Stimulated activated CD8-positive, alpha-beta memory T cell treated with anti-CD3 and anti-CD28 coated beads, Interleukin-7, amount 100 ng/mL, for 1 hour (primary cell): Measurements from ENCODE around the gene ACOX2.

Experiments
- DNase-seq, 2 donors: peaks; one replicate each; pipeline ENCODE4 v3.0.0-alpha.2; 2020; ENCODE audit warnings: low read depth in 2 of 2

Gene ACOX2

GRCh38 chr3:58566398-58567250, 29.6 kb upstream of the ACOX2 start:
- no peak for DNase-seq

GRCh38 chr3:58565621-58566397, 28.8 kb upstream of the ACOX2 start:
- DNase-seq, result no peak

DNA sequence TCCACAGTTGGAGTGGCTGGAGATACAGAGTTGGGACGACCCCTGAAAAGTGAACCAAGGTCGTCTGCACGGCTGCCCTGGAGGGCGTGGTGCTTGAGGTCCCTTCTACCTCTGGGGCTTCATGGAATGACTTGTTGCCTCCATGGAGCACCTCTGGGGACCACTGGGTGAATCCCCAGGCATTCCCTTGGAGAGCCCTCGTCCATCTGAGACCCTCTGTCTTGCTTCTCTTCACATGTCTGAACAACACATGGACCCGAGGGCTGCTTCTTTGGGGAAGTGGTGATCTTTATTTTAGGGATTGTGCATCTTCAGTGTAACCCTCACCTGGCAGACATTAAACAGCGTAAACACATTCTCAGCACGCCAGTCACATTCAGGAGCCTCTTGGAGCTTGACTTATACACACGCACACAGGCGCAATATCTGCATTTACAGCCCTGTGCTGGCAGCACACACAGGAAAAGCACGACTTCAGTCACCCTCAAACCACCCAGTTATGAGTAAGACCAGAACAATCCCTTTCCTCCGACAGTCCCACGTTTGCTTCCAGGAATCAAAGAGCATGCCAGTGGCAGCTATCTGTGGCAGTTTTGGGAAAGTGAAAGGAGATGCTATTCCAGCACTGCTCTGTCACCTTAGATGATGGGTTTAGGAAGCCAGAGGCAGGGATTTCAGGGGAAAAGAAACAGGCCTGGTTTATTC, 27.6 kb upstream of the ACOX2 start:
- no peak for DNase-seq

GRCh38 chr3:58564054-58564453, 27.1 kb upstream of the ACOX2 start:
- DNase-seq, result no peak

DNA sequence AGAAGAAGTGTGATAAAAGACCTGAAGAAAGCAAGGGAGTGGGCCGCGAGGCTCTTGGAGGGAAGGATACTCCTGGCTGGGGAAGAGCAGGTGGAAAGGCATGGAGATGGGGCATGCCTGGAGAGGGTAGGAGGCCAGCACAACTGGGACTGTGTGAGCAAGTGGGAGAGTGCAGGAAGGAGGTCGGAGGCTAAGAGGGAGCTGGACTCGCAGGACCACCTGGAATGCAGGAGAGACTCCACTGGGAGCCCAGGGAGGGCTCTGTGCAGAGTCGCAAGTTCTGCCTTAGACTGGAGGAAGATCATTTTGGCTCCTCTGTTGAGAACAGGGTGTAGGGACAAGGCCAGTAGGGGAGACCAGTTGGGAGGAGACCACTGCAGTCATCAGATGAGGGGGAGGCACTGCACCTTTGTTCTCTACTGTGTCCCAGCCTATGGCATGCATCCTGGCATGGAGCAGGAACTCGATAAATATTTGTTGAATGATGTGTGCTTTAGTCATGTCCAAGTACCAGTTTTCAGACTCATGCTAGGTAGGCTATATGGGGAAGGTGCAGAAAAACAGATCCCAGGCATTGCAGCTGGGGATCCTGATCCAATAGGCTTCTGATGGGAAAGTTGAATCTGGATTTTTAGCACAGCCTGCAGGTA, 26.5 kb upstream of the ACOX2 start:
- DNase-seq, result no peak

DNA sequence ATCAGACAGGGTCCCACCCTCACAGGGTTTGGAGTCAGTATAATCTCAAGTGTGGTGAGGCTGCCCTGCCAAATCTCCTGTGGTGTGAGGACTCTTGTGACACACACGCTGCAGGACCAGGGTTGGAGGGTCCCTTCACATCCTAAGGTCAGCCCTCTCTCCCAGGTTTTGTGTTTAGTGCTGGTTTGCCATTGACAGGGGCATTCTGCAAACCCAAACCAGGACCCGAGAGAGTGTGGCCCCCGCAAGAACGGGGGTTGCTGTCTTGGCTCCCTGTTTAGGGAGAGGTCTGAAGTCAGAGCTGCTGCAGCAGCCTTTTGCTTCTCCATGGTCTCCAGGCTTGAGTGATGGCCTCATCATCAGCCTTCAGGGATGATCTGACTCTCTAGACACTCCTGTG, 25.5 kb upstream of the ACOX2 start:
- no peak for DNase-seq

DNA sequence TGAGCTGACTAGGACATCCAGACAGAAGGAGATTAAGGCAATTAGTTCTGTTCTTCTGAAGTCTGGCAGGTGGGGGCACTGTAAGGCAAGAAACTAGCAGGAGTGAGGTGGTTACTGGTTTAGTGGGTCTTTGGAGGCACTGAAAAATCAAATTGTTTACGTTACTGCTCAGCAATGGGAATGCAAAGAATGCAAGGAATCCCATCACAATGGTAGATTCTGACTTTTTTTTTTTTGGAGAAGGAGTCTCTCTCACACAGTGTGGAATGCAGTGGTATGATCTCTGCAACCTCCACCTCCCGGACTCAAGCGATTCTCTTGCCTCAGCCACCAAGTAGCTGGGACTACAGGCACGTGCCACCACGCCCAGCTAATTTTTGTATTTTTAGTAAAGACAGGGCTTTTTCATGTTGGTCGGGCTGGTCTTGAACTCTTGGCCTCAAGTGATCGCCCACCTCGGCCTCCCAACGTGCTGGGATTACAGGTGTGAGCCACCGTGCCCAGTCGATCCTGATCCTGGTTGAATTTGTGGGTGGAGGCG, 23.9 kb upstream of the ACOX2 start:
- no peak for DNase-seq

- DNase-seq, result no peak
These were observed 22.6 kb upstream of the ACOX2 start for GRCh38 chr3:58559586-58559985.

DNA sequence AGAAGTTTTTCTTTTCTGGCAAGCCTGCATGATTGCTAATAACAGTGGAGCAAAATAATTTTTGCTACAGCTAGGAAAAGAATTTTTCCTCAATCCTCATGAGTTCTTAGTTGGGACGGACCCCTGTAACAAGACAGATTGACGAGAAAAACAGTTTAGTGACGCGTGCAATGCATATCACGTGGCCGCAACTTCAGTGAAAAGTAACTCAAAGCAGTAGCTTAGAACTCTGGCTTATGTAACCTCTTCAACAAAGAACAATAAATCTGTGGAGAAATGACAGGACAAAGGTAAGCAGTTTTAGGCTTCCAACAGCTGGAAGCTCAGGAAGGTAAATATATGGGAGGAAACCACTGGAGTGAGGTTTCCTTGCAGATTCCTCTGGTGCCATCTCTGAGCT, 20.5 kb upstream of the ACOX2 start:
- no peak for DNase-seq

DNA sequence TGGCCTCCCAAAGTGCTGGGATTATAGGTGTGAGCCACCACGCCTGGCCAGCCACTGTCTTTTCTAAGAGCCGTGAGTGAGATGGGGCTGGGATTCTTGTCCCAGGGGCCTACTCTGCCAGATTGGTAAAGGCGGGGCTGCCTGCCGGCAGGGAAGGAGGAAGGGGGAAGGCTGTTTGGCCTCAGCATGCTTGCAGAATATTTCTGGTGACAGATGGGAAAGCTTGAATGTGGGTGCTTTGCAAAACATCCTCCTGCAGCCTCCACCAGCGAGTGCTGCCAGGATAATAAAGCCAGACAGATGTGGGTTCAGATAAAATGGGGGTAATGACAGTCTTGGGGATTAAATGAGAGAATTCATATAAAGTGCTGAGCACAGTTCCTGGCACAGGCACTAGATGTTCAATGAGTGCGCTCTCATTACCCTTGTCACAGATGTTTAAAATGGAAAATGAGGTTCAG, 19.8 kb upstream of the ACOX2 start:
- no peak for DNase-seq

GRCh38 chr3:58556001-58556400, 19.0 kb upstream of the ACOX2 start:
- no peak for DNase-seq

GRCh38 chr3:58555203-58555602, 18.2 kb upstream of the ACOX2 start:
- no peak for DNase-seq

DNA sequence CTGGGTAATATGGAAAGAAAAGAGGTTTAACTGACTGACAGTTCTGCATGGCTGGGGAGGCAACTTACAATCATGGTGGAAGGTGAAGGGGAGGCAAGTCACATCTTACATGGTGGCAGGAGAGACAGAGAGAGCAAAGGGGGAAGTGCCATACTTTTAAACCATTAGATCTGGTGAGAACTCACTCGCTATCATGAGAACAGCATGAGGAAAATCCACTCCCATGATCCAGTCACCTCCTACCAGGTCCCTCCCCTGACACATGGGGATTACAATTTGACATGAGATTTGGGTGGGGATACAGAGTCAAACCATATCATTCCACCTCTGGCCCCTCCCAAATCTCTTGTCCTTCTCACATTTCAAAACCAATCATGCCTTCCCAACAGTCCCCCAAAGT, 16.0 kb upstream of the ACOX2 start:
- DNase-seq, result no peak

- no peak for DNase-seq
These were observed 14.7 kb upstream of the ACOX2 start for GRCh38 chr3:58551636-58552180.

- DNase-seq, result no peak
These were observed 7.6 kb upstream of the ACOX2 start for GRCh38 chr3:58544541-58544940.

- DNase-seq, result no peak
These were observed 3.3 kb upstream of the ACOX2 start for GRCh38 chr3:58540176-58540858.

DNA sequence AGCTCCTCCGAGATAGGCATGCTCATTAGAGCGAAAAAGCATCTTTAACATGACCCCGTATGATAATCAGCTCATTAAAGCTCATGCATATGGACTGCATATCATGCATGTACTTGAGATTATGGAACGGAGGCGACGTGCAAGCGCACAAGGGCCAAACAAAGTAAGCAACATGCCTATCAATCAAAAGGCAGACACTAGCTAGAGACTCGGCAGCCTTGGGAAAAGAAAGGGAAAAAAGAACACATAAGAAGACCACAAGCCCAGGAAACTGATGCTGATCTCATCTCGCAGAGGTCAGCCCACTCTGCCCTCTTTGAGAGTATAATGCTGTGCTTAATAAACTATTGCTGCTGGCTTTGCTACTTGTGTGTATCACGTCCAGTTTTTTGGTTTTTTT, 2.6 kb upstream of the ACOX2 start:
- no peak for DNase-seq

DNA sequence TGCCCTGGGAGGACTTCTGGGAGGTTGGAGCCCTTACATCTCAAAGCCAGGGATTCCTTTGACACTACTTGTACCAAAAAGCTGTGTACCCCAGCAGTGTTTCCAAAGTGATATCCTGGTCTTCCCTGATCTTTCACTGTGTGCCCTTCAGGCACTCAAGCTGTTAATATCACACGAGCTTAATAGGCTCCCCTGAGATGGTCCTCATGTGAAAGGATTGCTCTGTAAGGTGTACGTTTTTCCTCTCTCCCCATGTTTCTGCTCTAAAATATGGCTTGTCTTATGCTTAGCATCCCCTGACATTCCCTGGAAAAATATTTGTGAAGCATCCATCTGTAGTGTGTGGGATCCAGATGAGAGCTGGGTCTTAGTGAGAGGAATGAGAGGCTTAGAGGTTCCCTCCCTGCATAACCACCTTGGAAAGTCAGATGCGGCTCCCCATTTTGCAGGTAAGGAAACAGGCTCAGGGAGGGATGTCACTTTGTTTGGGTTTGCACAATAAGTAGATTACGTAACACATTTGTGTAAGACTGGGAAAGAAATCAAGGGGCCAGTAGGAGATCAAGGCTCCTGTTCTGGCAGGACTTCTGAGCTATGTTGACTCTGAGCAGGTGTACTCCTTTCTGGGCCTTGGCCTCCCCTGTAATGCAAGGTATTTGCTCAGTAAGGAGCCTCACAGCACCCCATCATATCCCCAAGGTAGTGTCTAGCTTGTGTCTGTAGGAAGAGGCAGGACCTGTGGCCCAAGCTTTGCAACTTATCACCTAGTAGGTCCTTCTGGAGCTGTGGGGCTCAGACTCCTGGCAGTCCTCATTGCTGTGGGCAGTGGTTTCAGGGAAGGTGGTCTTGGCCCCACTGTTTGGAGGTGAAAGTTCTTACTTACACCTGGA, 667 bp upstream of the ACOX2 start:
- no peak for DNase-seq
